Activated CD8-positive, alpha-beta memory T cell treated with anti-CD3 and anti-CD28 coated beads for 48 hours (primary cell): ENCODE measurements around the gene SHTN1.

Experiments used
- DNase-seq, 3 experiments: peaks; one replicate each; pipeline ENCODE4 v3.0.0-alpha.2; 2020; ENCODE audit warnings: low read depth in 2 of 3, low spot score in 2 of 3

Gene SHTN1

DNA sequence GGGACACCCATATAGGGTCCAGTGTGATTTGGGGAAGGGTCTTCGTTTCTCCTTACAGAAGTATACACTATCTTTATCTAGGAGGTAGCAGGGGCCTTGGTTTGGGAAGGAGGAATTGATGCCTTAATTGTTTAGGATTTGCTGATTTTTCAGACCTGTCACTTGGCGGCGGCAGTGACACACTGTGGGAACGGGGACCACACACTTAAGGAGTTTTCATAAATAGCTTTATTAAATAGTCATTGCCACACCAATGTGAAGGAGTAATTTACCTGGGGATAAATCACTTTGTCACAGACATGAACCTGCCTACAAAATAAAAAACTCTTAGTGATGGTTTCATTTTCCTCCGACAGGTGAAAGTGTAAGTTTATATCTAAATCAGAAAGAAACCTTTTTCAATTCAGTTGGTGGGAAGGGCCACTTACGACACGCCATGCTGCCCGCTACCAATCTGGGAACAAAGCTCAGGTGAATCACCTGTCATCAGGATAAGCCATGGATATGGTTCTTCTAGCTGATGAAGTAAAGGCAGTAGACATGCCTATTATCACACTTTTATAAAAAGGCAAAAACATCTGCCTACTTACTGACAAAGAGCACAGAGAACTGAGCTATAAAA, 168.0 kb downstream of the SHTN1 start:
- DNase-seq: no peak

DNA sequence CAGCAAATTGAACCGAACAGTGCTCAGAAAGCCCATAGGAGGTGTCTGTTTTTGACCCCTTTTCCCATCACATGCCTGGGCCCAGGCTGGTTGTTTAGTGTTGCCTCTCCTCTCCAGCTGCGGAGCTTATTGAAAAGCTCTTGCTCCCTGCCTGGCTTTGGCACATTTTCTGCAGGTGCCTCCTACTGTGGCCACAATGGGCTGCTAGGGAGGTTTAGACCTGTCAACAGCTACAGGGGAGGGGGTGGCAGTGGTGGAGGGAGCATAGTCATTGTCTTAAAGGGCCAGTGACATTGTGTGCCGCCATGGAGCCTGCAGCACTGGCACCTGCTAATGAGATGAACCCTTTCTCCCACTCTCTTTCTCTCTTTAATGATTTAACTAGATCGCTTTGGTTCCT, 168.9 kb downstream of the SHTN1 start:
- no peak for DNase-seq

DNA sequence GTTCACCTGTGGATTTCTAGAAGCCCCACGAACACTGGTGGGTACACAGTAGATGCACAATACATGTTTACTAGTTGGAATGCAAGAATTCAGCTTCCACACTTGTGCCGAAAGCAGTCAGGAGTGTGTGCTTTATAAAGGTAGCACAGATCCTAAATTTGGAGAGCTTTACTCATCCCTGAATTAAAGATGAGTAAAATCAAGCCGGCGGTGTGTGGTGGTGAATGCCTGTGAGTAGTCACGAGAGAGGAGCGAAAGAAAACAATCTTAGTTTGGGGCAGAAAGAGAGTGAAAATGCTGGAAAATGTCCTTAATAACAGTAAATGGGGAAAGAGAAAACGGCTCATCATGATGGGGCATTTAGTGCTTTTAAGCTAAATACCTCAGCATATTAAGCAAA, 169.3 kb downstream of the SHTN1 start:
- DNase-seq: no peak

DNA sequence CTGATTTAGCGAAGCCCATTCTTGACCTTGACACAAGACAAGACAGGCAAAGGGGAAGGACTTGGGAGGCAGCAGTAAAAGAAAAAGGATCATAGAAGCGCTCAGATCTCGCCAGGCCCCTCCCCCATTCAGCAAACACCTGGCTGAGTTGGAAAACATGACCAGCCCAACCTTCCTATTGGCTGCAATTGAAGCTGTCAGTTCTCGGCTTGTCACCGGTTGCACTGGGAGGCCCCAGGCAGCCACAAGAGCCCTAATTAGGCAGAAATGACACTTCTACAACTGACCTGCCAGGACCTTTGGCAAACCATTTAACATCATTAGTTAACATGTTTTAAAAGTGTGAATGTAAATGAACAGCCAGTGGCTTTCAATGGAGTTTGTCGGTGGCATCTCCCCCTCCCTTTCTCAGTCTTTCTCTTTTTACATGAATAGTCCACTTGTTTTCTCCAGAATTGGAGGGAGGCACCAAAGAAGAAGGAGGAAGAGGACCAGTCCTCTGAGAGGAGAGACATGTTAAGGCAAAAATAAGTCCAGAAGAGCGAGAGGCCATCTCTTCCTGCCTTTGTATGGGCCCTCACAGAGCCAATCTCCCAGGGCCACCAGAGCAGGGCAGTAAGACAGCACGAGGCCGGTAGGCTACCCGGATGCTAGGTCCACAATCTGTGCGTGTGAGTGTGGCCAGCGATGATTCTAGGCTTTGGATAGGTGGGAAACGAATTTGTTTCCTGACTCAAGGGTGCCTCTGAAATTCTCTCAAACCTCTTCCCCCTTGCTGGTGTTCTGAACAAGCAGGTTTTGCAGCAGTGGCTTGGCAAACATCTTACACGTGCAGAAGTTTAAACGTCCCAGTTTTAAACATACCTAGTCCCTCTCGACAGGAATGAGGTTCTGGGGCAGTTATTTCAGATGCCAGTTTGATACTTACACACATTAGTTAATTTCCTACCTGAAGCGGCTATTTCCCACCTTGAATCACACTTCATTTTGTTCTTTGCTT, 170.7 kb downstream of the SHTN1 start:
- no peak for DNase-seq

DNA sequence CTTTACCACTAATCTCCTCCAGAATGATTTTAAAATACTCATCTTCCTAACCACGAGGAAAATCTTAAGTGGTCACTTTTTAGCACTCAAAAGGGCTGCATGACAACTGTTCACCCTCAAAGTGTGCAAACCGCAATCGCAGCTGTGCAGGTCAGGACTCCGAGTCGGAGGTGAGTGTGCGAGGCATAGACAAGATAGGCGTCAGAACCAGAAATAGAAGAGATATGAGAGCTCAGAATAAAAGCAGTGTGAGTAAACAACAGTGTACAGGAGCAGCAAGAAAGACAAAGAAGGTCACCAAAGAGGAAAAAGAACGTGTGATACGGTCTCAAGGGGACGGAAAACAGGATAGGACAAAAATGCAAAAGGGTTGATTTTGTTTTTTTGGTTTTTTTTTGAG, 173.2 kb downstream of the SHTN1 start:
- DNase-seq: no peak
